Measurements from ENCODE around the gene SLAMF8.

- TF ChIP-seq POLR2AphosphoS5 (IDR thresholded peaks at IDR 0.05) (no peak), POLR2A (IDR thresholded peaks at IDR 0.05) (no peak), CTCF (IDR thresholded peaks at IDR 0.05) (no peak)
These were observed 8.7 kb downstream of the SLAMF8 start for GRCh38 chr1:159835356-159835755.

Measured in suprapubic skin (tissue), 4 donors.